ENCODE measurements around the gene DIPK1C. TPM values are rescaled to one million over a fixed set of nuclear protein-coding genes. Genes with fewer than 3 reads are reported as not detected.

DIPK1C gene
- total RNA-seq, 3 donors from 2014 or later: 0.14 to 0.98 TPM; not detected in 1

GRCh38 chr18:74496508-74497323 lies 39.6 kb upstream of the DIPK1C start:
- ATAC-seq (peak; percentile 58), DNase-seq (peak; percentile 65 to 84 (median 83))
- no peaks in the 10 kb centered on the region for H3K9me3 ChIP-seq
- intact Hi-C loops (cut with DNase I, micrococcal nuclease): loop anchor here (10.0 kb wide), 2 partner anchors 142 to 708 kb away; partner anchors contain the start of gene PTGR3 (in 1 of the 2)
- TF ChIP-seq CTCF (IDR thresholded peaks at IDR 0.05): no peak
- peaks cover 26% of the 10 kb centered on the region for H3K4me1 ChIP-seq (ENCODE audit: low read depth)
- peaks cover 3% of the 10 kb centered on the region for H3K36me3 ChIP-seq (ENCODE audit: low read depth)
- H3K4me3 ChIP-seq: peak overlapping the region; percentile 90

GRCh38 chr18:74495581-74496507 lies 38.7 kb upstream of the DIPK1C start, which contains the start of gene CNDP2:
Gene CNDP2 (plus strand): TSS chr18:74496363. CDS start chr18:74499974, 3,611 bp downstream.
- TF ChIP-seq CTCF (IDR thresholded peaks at IDR 0.05): no peak
- Histone ChIP-seq H3K9me3 (no peaks in the 10 kb centered on the region), H3K4me1 (ENCODE audit: low read depth) (peaks cover 23% of the 10 kb centered on the region), H3K4me3 (peak within 1 kb of the TSS; percentile 90), H3K36me3 (ENCODE audit: low read depth) (peaks cover 3% of the 10 kb centered on the region)
- intact Hi-C loops (cut with DNase I, micrococcal nuclease): loop anchor here (10.0 kb wide), 2 partner anchors 141 to 709 kb away; partner anchors contain the start of gene PTGR3 (in 1 of the 2)
- DNase-seq: peak; percentile 100
- ATAC-seq: peak; percentile 94

GRCh38 chr18:74494514-74494913 lies 37.4 kb upstream of the DIPK1C start:
- ATAC-seq: no peak

GRCh38 chr18:74493689-74494088 lies 36.6 kb upstream of the DIPK1C start:
- peak; percentile 44 for TF ChIP-seq CTCF (IDR thresholded peaks at IDR 0.05)
- ATAC-seq (no peak), DNase-seq (peak in 1 of 3 donors; percentile 72)
- intact Hi-C loops (cut with DNase I, micrococcal nuclease): loop anchor here (2.0 to 10.0 kb wide), 3 partner anchors 139 to 711 kb away; partner anchors contain the start of gene PTGR3 (in 1 of the 2)
- no peak overlapping the region for H3K4me3 ChIP-seq
- no peaks in the 10 kb centered on the region for H3K9me3 ChIP-seq
- peaks cover 3% of the 10 kb centered on the region for H3K36me3 ChIP-seq (ENCODE audit: low read depth)
- peaks cover 6% of the 10 kb centered on the region for H3K4me1 ChIP-seq (ENCODE audit: low read depth)

More at GRCh38 chr18:74494514-74494913, 37.4 kb upstream of the DIPK1C start:
- intact Hi-C loops (cut with DNase I, micrococcal nuclease): loop anchor here (10.0 kb wide), 2 partner anchors 140 to 710 kb away; partner anchors contain the start of gene PTGR3 (in 1 of the 2)
- Histone ChIP-seq H3K4me3 (no peak overlapping the region), H3K36me3 (ENCODE audit: low read depth) (peaks cover 3% of the 10 kb centered on the region), H3K4me1 (ENCODE audit: low read depth) (peaks cover 12% of the 10 kb centered on the region), H3K9me3 (no peaks in the 10 kb centered on the region)
- no peak for TF ChIP-seq CTCF (IDR thresholded peaks at IDR 0.05)
- DNase-seq: no peak

GRCh38 chr18:74492259-74492658 lies 35.2 kb upstream of the DIPK1C start:
- no peak for ATAC-seq

More at GRCh38 chr18:74492259-74492658, 35.2 kb upstream of the DIPK1C start:
- peaks cover 2% of the 10 kb centered on the region for H3K4me1 ChIP-seq (ENCODE audit: low read depth)
- H3K36me3 ChIP-seq (ENCODE audit: low read depth): peaks cover 3% of the 10 kb centered on the region
- no peak for DNase-seq
- H3K4me3 ChIP-seq: no peak overlapping the region
- H3K9me3 ChIP-seq: no peaks in the 10 kb centered on the region
- intact Hi-C loops (cut with DNase I, micrococcal nuclease): loop anchor here (2.0 to 10.0 kb wide), 3 partner anchors 137 to 713 kb away; partner anchors contain the start of gene PTGR3 (in 1 of the 2)
- no peak for TF ChIP-seq CTCF (IDR thresholded peaks at IDR 0.05)
